ENCODE data around the gene TDRD12. TPM values are rescaled to one million over a fixed set of nuclear protein-coding genes. Genes with fewer than 3 reads are reported as not detected.
"Not testable (repeated sequence)": the region's sequence is repeated elsewhere in the genome, so short reads cannot be mapped to it uniquely, and the experiment has no call there.

The TDRD12 gene
- total RNA-seq, 4 donors from 2014 or later = 0.13 to 1.7 (median 1.2) TPM; not detected in 1

DNA sequence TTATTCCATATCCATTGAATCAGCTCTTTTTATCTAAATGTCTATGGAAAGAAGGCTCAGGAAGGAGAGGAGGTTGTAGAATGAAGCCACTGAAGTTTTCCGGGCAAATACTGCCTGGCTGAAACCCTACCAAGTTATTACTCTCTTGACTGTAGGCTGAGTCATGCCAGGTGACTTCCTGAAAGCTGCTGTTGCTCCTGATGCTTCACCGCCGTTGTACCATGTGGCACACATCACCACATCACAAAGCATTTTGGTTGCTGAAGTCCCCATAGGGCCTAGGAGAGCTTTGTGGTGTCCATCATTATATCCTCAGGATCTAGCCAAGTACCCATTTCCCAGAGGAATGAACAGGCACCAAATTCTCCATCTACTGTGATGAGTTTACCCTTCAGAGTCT lies 11.1 kb upstream of the TDRD12 start:
- Histone ChIP-seq H3K4me1 (no peaks in the 10 kb centered on the region), H3K4me3 (no peak overlapping the region), H3K27ac (no peak overlapping the region), H3K9me3 (peaks cover 0 to 13% (median 0%) of the 10 kb centered on the region in 3 donors), H3K36me3 (peaks cover 0 to 66% of the 10 kb centered on the region in 2 donors), H3K27me3 (no peaks in the 10 kb centered on the region)
- no peak for TF ChIP-seq POLR2AphosphoS5 (IDR thresholded peaks at IDR 0.05)
- TF ChIP-seq POLR2A (IDR thresholded peaks at IDR 0.05) = no peak
- TF ChIP-seq, protein P1, sequence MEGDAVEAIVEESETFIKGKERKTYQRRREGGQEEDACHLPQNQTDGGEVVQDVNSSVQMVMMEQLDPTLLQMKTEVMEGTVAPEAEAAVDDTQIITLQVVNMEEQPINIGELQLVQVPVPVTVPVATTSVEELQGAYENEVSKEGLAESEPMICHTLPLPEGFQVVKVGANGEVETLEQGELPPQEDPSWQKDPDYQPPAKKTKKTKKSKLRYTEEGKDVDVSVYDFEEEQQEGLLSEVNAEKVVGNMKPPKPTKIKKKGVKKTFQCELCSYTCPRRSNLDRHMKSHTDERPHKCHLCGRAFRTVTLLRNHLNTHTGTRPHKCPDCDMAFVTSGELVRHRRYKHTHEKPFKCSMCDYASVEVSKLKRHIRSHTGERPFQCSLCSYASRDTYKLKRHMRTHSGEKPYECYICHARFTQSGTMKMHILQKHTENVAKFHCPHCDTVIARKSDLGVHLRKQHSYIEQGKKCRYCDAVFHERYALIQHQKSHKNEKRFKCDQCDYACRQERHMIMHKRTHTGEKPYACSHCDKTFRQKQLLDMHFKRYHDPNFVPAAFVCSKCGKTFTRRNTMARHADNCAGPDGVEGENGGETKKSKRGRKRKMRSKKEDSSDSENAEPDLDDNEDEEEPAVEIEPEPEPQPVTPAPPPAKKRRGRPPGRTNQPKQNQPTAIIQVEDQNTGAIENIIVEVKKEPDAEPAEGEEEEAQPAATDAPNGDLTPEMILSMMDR (IDR thresholded peaks at IDR 0.05) = no peak
- no peak for TF ChIP-seq EP300 (IDR thresholded peaks at IDR 0.05)
- 70 to 80% methylated on average over 1 of the region's 3 CpGs for WGBS, 2 donors (ENCODE audit: low coverage in 1 of 2)
- ATAC-seq = no peak

DNA sequence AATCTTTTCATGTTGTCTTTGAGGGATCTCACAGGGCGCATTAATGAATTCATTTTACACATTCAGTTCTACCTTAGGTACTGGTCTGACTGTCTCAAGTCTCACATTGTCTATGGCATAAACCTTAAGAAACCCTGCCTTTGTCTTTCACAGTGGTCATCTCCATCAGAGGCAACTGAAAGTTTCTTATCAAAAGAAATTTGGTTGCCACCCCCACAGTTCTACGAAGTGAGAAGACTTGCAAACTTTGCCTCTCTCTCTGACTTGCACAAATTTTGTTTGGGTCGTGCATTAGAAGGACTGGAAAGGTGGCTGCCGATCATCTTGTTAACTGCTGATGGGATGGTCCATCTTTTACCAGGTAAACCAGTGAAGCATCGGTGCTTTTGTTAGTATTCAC lies 10.5 kb upstream of the TDRD12 start:
- no peak for TF ChIP-seq POLR2A (IDR thresholded peaks at IDR 0.05)
- TF ChIP-seq POLR2AphosphoS5 (IDR thresholded peaks at IDR 0.05) = no peak
- TF ChIP-seq, protein P1 (IDR thresholded peaks at IDR 0.05) = no peak
- no peak for TF ChIP-seq EP300 (IDR thresholded peaks at IDR 0.05)
- Histone ChIP-seq H3K36me3 (peaks cover 0 to 68% of the 10 kb centered on the region in 2 donors), H3K27me3 (no peaks in the 10 kb centered on the region), H3K4me3 (no peak overlapping the region), H3K27ac (no peak overlapping the region), H3K4me1 (no peaks in the 10 kb centered on the region), H3K9me3 (peaks cover 0 to 8% (median 0%) of the 10 kb centered on the region in 3 donors)
- 83 to 84% methylated on average over 4 to 5 of the region's 5 CpGs for WGBS, 2 donors (ENCODE audit: low coverage in 1 of 2)
- no peak for ATAC-seq

DNA sequence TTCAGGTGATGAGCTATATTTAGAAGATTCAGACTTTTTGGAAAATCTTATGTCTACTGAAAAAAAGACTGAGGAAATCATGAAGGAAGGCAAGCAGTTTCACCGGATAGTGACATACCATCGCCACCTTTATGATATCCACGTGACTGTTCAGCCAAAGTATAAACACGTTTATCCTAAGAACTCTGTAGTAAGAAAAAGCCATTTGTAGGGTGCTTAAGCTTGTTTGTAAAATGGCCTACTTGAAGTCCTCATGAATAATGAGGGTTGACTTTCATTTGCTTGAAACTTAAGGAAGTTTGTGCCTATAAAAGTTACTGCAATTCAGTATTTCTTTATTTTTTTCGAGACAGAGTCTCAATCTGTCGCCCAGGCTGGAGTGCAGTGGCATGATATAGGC lies 7.8 kb upstream of the TDRD12 start:
- Histone ChIP-seq H3K4me1 (no peaks in the 10 kb centered on the region), H3K36me3 (peaks cover 0 to 63% of the 10 kb centered on the region in 2 donors), H3K4me3 (no peak overlapping the region), H3K9me3 (no peaks in the 10 kb centered on the region), H3K27ac (no peak overlapping the region), H3K27me3 (no peaks in the 10 kb centered on the region)
- 82 to 83% methylated on average over 4 to 6 of the region's 6 CpGs for WGBS, 2 donors (ENCODE audit: low coverage in 1 of 2)
- TF ChIP-seq POLR2AphosphoS5 (IDR thresholded peaks at IDR 0.05) (no peak), POLR2A (IDR thresholded peaks at IDR 0.05) (no peak), EP300 (IDR thresholded peaks at IDR 0.05) (no peak)
- TF ChIP-seq, protein P1 (IDR thresholded peaks at IDR 0.05) = no peak
- ATAC-seq = no peak

DNA sequence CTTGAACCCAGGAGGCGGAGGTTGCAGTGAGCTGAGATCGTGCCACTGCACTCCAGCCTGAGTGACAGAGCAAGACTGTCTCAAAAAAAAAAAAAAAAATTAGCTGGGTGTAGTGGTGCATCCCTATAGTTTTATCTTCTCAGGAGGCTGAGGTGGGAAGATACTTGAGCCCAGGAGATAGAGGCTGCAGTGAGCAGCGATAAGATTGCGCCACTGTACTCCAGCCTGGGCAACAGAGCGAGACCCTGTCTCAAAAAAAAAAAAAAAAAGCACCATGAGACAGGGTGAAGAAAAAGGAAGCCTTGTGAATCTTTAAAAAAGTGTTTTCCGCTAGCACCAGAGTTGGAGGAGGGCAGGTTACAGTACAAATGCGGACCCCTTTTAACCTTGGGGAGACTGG lies 3.4 kb upstream of the TDRD12 start:
- H3K9me3 ChIP-seq, H3K4me3 ChIP-seq, H3K27me3 ChIP-seq, H3K27ac ChIP-seq, H3K4me1 ChIP-seq, ATAC-seq: not testable (repeated sequence)
- H3K36me3 ChIP-seq = peaks cover 0 to 52% of the 10 kb centered on the region in 2 donors
- WGBS, 2 donors (ENCODE audit: low coverage in 1 of 2) = 99 to 100% methylated on average over 3 to 7 of the region's 7 CpGs

DNA sequence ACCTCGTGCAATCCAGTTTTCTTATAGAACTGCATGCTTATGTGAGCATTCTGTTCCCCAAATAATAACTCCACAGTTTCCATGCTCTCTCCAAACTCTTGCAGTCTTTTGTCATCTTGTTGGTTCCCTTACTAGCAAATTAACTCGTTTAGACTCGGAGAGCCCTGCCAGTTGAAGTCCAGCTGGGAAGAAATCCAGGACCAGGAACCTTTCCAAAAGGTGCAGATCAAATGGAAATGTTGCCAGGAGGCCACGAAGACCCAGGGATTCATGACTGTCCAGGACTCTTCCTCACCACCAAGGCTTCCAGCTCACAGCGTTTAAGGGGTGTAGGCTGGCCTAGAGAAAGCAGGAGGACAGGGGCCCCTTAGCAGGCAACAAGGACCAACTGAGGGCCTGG lies 2.1 kb upstream of the TDRD12 start:
- Histone ChIP-seq H3K4me3 (no peak overlapping the region), H3K27ac (no peak overlapping the region), H3K9me3 (no peaks in the 10 kb centered on the region), H3K36me3 (peaks cover 0 to 40% of the 10 kb centered on the region in 2 donors), H3K27me3 (no peaks in the 10 kb centered on the region), H3K4me1 (peaks cover 0 to 7% (median 0%) of the 10 kb centered on the region in 3 donors)
- no peak for ATAC-seq
- WGBS, 2 donors (ENCODE audit: low coverage in 1 of 2) = 21 to 23% methylated on average over 3 of the region's 5 CpGs
- TF ChIP-seq, protein P1 (IDR thresholded peaks at IDR 0.05) = no peak
- TF ChIP-seq POLR2AphosphoS5 (IDR thresholded peaks at IDR 0.05) (no peak), EP300 (IDR thresholded peaks at IDR 0.05) (no peak), POLR2A (IDR thresholded peaks at IDR 0.05) (no peak)
